ENCODE results near the gene PRRT1B.
"Not testable (repeated sequence)": the region's sequence is repeated elsewhere in the genome, so short reads cannot be mapped to it uniquely, and the experiment has no call there.

DNA sequence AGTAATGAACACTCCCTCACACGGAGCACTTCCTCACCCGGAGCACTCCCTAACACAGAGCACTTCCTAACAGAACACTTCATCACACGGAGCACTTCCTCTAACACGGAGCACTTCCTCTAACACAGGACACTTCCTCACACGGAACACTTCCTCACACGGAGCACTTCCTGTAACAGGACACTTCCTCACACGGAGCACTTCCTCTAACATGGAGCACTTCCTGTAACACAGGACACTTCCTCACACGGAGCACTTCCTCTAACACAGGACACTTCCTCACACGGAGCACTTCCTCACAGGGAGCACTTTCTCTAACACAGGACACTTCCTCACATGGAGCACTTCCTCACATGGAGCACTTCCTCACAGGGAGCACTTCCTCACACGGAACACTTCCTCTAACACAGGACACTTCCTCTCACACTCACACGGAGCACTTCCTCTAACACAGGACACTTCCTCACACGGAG is 29.7 kb upstream of the PRRT1B start:
- TF ChIP-seq, protein P1, sequence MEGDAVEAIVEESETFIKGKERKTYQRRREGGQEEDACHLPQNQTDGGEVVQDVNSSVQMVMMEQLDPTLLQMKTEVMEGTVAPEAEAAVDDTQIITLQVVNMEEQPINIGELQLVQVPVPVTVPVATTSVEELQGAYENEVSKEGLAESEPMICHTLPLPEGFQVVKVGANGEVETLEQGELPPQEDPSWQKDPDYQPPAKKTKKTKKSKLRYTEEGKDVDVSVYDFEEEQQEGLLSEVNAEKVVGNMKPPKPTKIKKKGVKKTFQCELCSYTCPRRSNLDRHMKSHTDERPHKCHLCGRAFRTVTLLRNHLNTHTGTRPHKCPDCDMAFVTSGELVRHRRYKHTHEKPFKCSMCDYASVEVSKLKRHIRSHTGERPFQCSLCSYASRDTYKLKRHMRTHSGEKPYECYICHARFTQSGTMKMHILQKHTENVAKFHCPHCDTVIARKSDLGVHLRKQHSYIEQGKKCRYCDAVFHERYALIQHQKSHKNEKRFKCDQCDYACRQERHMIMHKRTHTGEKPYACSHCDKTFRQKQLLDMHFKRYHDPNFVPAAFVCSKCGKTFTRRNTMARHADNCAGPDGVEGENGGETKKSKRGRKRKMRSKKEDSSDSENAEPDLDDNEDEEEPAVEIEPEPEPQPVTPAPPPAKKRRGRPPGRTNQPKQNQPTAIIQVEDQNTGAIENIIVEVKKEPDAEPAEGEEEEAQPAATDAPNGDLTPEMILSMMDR (IDR thresholded peaks at IDR 0.05) = not testable (repeated sequence)
- TF ChIP-seq POLR2A (IDR thresholded peaks at IDR 0.05) = not testable (repeated sequence)
